Measurements from ENCODE around the gene SLC25A45. TPM values are rescaled to one million over a fixed set of nuclear protein-coding genes. Genes with fewer than 3 reads are reported as not detected.

SLC25A45 gene
- polyA plus RNA-seq, 1 of the 3 experiments (the other 2 are of a cell fraction): 3.6 TPM

- POLR2A ChIA-PET: interaction anchor here (0.6 kb wide), 1 partner anchor 128 kb away, joined by 3 read pairs; no protein-coding TSS in a partner anchor
- no peak overlapping the region for H3K27ac ChIP-seq (ENCODE audit: low read depth in 2 of 2, low read length in 1 of 2)
- H3K36me3 ChIP-seq (replicated peaks in 1 of 2; ENCODE audit: control insufficient read depth in 1 of 2, insufficient read depth in 2 of 2, low read length in 1 of 2): no peaks in the 10 kb centered on the region
- DNase-seq: no peak
- no peaks in the 10 kb centered on the region for H3K9me3 ChIP-seq
- no peaks in the 10 kb centered on the region for H3K27me3 ChIP-seq (ENCODE audit: insufficient read depth)
- H3F3A ChIP-seq (replicated peaks; ENCODE audit: insufficient read depth): peaks cover 20% of the 10 kb centered on the region
- no peak overlapping the region for H3K4me2 ChIP-seq
- peaks cover 13 to 46% of the 10 kb centered on the region in 2 experiments; a peak in 3 of 4 replicates for H3K4me1 ChIP-seq (ENCODE audit: control insufficient read depth in 1 of 2, insufficient read depth in 2 of 2, low read depth in 1 of 2, low read length in 1 of 2)
- no peak overlapping the region for H2AFZ ChIP-seq (ENCODE audit: low read depth)
- H3K79me2 ChIP-seq (ENCODE audit: insufficient read depth): peaks cover 14% of the 10 kb centered on the region
- no peaks in the 10 kb centered on the region for H3K9me2 ChIP-seq
- WGBS (ENCODE audit: low lambda C conversion rate): 86% methylated on average over 13 of the region's 19 CpGs
- H4K20me1 ChIP-seq (ENCODE audit: insufficient read depth): no peaks in the 10 kb centered on the region
- no peak for TF ChIP-seq GATA2 (CRISPR knock-in tag; IDR thresholded peaks at IDR 0.05)
- TF ChIP-seq RAD21 (IDR thresholded peaks at IDR 0.05; ENCODE audit: low read length): peak; percentile 19; the same call in 1 of the 2 replicates
- no peak for TF ChIP-seq SMC3 (IDR thresholded peaks at IDR 0.05; ENCODE audit: low read depth, low read length)
- CTCF ChIA-PET: interaction anchor here (0.9 to 4.1 kb wide), 7 partner anchors 11 to 142 kb away, joined by 3 to 31 read pairs (median 4); no protein-coding TSS in a partner anchor
- H3K9ac ChIP-seq: no peak overlapping the region
- no peak overlapping the region for H3K4me3 ChIP-seq (ENCODE audit: low read depth in 2 of 2, low read length in 1 of 2)
Measured at GRCh38 chr11:65378208-65378927, 4.1 kb downstream of the SLC25A45 start.

GRCh38 chr11:65377777-65378176 lies 4.7 kb downstream of the SLC25A45 start:
- POLR2A ChIA-PET: no interaction called here
- WGBS (ENCODE audit: low lambda C conversion rate): 79% methylated on average over 8 of the region's 8 CpGs

More at GRCh38 chr11:65377777-65378176, 4.7 kb downstream of the SLC25A45 start:
- no peak overlapping the region for H3K27ac ChIP-seq (ENCODE audit: low read depth in 2 of 2, low read length in 1 of 2)
- H3K27me3 ChIP-seq (ENCODE audit: insufficient read depth): no peaks in the 10 kb centered on the region
- peaks cover 14% of the 10 kb centered on the region for H3F3A ChIP-seq (replicated peaks; ENCODE audit: insufficient read depth)
- no peak for DNase-seq
- CTCF ChIA-PET: interaction anchor here (0.9 to 4.1 kb wide), 7 partner anchors 11 to 143 kb away, joined by 3 to 31 read pairs (median 4); no protein-coding TSS in a partner anchor
- H3K4me2 ChIP-seq: no peak overlapping the region
- H3K4me3 ChIP-seq (ENCODE audit: low read depth in 2 of 2, low read length in 1 of 2): no peak overlapping the region
- H3K9me2 ChIP-seq: no peaks in the 10 kb centered on the region
- no peaks in the 10 kb centered on the region for H3K9me3 ChIP-seq
- H4K20me1 ChIP-seq (ENCODE audit: insufficient read depth): no peaks in the 10 kb centered on the region
- peaks cover 14% of the 10 kb centered on the region for H3K79me2 ChIP-seq (ENCODE audit: insufficient read depth)
- TF ChIP-seq, protein P1, sequence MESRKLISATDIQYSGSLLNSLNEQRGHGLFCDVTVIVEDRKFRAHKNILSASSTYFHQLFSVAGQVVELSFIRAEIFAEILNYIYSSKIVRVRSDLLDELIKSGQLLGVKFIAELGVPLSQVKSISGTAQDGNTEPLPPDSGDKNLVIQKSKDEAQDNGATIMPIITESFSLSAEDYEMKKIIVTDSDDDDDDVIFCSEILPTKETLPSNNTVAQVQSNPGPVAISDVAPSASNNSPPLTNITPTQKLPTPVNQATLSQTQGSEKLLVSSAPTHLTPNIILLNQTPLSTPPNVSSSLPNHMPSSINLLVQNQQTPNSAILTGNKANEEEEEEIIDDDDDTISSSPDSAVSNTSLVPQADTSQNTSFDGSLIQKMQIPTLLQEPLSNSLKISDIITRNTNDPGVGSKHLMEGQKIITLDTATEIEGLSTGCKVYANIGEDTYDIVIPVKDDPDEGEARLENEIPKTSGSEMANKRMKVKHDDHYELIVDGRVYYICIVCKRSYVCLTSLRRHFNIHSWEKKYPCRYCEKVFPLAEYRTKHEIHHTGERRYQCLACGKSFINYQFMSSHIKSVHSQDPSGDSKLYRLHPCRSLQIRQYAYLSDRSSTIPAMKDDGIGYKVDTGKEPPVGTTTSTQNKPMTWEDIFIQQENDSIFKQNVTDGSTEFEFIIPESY (IDR thresholded peaks at IDR 0.05; ENCODE audit: borderline replicate concordance, low read depth): no peak
- TF ChIP-seq NFIC (IDR thresholded peaks at IDR 0.05; ENCODE audit: borderline replicate concordance) (no peak), FOXM1 (IDR thresholded peaks at IDR 0.05; ENCODE audit: low read depth) (no peak), EZH2phosphoT487 (IDR thresholded peaks at IDR 0.05; ENCODE audit: borderline replicate concordance, low read depth) (no peak), TCF12 (IDR thresholded peaks at IDR 0.05) (no peak), RAD21 (IDR thresholded peaks at IDR 0.05; ENCODE audit: low read length) (no peak), MXI1 (IDR thresholded peaks at IDR 0.05; ENCODE audit: low read depth, low read length) (no peak), RCOR1 (IDR thresholded peaks at IDR 0.05; ENCODE audit: low read length) (no peak), POLR2AphosphoS5 (IDR thresholded peaks at IDR 0.05; ENCODE audit: low read depth, low read length) (no peak)
- TF ChIP-seq, protein P2, sequence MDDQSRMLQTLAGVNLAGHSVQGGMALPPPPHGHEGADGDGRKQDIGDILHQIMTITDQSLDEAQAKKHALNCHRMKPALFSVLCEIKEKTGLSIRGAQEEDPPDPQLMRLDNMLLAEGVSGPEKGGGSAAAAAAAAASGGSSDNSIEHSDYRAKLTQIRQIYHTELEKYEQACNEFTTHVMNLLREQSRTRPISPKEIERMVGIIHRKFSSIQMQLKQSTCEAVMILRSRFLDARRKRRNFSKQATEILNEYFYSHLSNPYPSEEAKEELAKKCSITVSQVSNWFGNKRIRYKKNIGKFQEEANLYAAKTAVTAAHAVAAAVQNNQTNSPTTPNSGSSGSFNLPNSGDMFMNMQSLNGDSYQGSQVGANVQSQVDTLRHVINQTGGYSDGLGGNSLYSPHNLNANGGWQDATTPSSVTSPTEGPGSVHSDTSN (IDR thresholded peaks at IDR 0.05): no peak
- no peaks in the 10 kb centered on the region for H3K36me3 ChIP-seq (replicated peaks in 1 of 2; ENCODE audit: control insufficient read depth in 1 of 2, insufficient read depth in 2 of 2, low read length in 1 of 2)
- peaks cover 7 to 40% of the 10 kb centered on the region in 2 experiments; a peak in 2 of 4 replicates for H3K4me1 ChIP-seq (ENCODE audit: control insufficient read depth in 1 of 2, insufficient read depth in 2 of 2, low read depth in 1 of 2, low read length in 1 of 2)
- no peak overlapping the region for H2AFZ ChIP-seq (ENCODE audit: low read depth)
- H3K9ac ChIP-seq: no peak overlapping the region

Measured in SK-N-SH (cell line).